Fibroblast of villous mesenchyme (primary cell): ENCODE results near the gene CLEC2B. TPM values are rescaled to one million over a fixed set of nuclear protein-coding genes. Genes with fewer than 3 reads are reported as not detected.

Source experiments
- DNase-seq: peaks from one replicate; pipeline ENCODE4 v3.0.0-alpha.2; 2010; ENCODE audit warnings: low read depth
- H3K4me3 ChIP-seq: 2 replicates; pipeline ENCODE4 v1.5.1; 2011; ENCODE audit warnings: low read depth, mild to moderate bottlenecking, low read length
- CTCF ChIP-seq: IDR thresholded peaks from 2 replicates; pipeline ENCODE4 v1.5.1; 2012; ENCODE audit warnings: low read depth, mild to moderate bottlenecking, low read length; ENCODE audit not compliant: insufficient read depth
- total RNA-seq: library from RNA; depleted of rRNA; stranded (reverse); fragments of >200 nt; gene quantifications from 2 replicates; pipeline ENCODE4 v1.2.3, GENCODE V29; 2012

The CLEC2B gene
- total RNA-seq, 1 donor: 47.9 TPM

- no peak for TF ChIP-seq CTCF
- no peak for DNase-seq
- no peak overlapping the region for H3K4me3 ChIP-seq
Observed at GRCh38 chr12:9858135-9858534, 11.0 kb downstream of the CLEC2B start.

GRCh38 chr12:9856894-9857293, 12.3 kb downstream of the CLEC2B start:
- H3K4me3 ChIP-seq: no peak overlapping the region
- no peak for TF ChIP-seq CTCF
- no peak for DNase-seq

GRCh38 chr12:9856151-9856550, 13.0 kb downstream of the CLEC2B start:
- no peak for DNase-seq
- no peak for TF ChIP-seq CTCF
- H3K4me3 ChIP-seq: no peak overlapping the region

GRCh38 chr12:9851927-9852326, 17.2 kb downstream of the CLEC2B start:
- H3K4me3 ChIP-seq: no peak overlapping the region
- TF ChIP-seq CTCF: no peak
- DNase-seq: no peak

- no peak overlapping the region for H3K4me3 ChIP-seq
- TF ChIP-seq CTCF: no peak
- no peak for DNase-seq
Observed at GRCh38 chr12:9851050-9851449, 18.1 kb downstream of the CLEC2B start.

- no peak overlapping the region for H3K4me3 ChIP-seq
- TF ChIP-seq CTCF: no peak
- no peak for DNase-seq
Observed at GRCh38 chr12:9848899-9849298, 20.3 kb downstream of the CLEC2B start.

GRCh38 chr12:9843407-9843806, 25.7 kb downstream of the CLEC2B start:
- no peak overlapping the region for H3K4me3 ChIP-seq
- DNase-seq: no peak
- no peak for TF ChIP-seq CTCF
